Cardiac muscle cell (in vitro differentiated cells and primary cell): ENCODE measurements around the gene CDC14A. TPM values are rescaled to one million over a fixed set of nuclear protein-coding genes. Genes with fewer than 3 reads are reported as not detected.

ENCODE experiments used
- DNase-seq, 2 donors: peaks; one replicate each; pipeline versions ENCODE4 v3.0.0 to v3.0.0-alpha.2; 2010 to 2017; ENCODE audit warnings: low read depth in 1 of 2, low spot score in 1 of 2
- H3K27ac ChIP-seq: fragments of 200-600 bp; sonication (generic); 2 replicates; pipeline ENCODE4 v1.5.1; 2016
- H3K27me3 ChIP-seq: fragments of 200-600 bp; sonication (generic); 2 replicates; pipeline ENCODE4 v1.6.0; 2016; ENCODE audit warnings: control low read depth
- H3K36me3 ChIP-seq: fragments of 200-600 bp; sonication (generic); 2 replicates; pipeline ENCODE4 v1.5.1; 2016; ENCODE audit warnings: control low read depth
- H3K4me1 ChIP-seq: fragments of 200-600 bp; sonication (generic); 2 replicates; pipeline ENCODE4 v1.8.1; 2017; ENCODE audit warnings: low read depth, mild to moderate bottlenecking, mixed run types
- H3K4me3 ChIP-seq: fragments of 200-600 bp; sonication (generic); 2 replicates; pipeline ENCODE4 v1.5.1; 2016; ENCODE audit warnings: mild to moderate bottlenecking
- H3K9me3 ChIP-seq: fragments of 200-600 bp; sonication (generic); 2 replicates; pipeline ENCODE4 v1.5.1; 2017; ENCODE audit warnings: low read depth, mild to moderate bottlenecking, control low read depth
- polyA plus RNA-seq: library from polyadenylated mRNA; unstranded; fragments of >200 nt; fragmentation: Nextera tagmentation; extraction: Ambion mirVana; gene quantifications from 2 replicates; pipeline ENCODE4 v1.2.1, GENCODE V29; 2016
- total RNA-seq: library from RNA; depleted of rRNA; stranded (reverse); fragments of >200 nt; gene quantifications from 2 replicates; pipeline ENCODE4 v1.2.3, GENCODE V29; 2016
- TF ChIP-seq, protein P1 (sequence below): IDR thresholded peaks from 2 replicates; pipeline ENCODE4 v1.5.1; 2012; ENCODE audit warnings: low read depth, mild to moderate bottlenecking, low read length

Gene CDC14A
- total and polyA plus RNA-seq, 2 experiments from 2014 or later, result 9.6 to 16.9 TPM

DNA sequence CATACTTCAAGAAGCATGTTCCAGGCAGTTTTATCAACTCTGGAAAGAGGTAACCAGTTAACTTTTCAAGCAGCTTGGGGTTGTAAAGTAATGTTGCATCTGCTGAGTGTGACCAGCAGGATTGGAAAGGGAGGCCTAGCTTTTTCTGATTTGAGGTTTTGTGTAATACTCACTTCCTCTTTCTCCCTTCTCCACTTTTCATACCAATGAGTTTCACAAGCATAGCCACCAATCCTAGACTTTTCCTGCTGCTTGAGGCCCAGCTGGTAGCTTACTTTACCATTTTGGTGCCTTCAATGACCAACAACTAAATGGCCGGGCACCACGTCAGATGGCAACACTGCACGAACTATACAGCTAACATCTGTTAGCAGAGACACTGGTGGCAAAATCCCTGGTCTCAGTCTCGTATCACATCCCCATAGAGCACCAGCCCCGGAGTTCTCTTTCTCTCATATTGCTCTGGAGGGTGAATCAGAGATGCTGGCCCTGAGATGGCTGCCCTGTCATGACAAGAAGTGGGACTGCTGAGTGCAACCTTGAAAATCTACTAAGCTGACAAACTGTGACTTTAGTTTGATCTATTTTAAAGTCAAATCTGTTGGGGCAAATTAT lies 170.8 kb downstream of the CDC14A start:
- Histone ChIP-seq H3K4me1 (no peaks in the 10 kb centered on the region), H3K9me3 (no peaks in the 10 kb centered on the region), H3K4me3 (no peak overlapping the region), H3K27me3 (no peaks in the 10 kb centered on the region), H3K36me3 (no peaks in the 10 kb centered on the region), H3K27ac (no peak overlapping the region)
- TF ChIP-seq, protein P1, sequence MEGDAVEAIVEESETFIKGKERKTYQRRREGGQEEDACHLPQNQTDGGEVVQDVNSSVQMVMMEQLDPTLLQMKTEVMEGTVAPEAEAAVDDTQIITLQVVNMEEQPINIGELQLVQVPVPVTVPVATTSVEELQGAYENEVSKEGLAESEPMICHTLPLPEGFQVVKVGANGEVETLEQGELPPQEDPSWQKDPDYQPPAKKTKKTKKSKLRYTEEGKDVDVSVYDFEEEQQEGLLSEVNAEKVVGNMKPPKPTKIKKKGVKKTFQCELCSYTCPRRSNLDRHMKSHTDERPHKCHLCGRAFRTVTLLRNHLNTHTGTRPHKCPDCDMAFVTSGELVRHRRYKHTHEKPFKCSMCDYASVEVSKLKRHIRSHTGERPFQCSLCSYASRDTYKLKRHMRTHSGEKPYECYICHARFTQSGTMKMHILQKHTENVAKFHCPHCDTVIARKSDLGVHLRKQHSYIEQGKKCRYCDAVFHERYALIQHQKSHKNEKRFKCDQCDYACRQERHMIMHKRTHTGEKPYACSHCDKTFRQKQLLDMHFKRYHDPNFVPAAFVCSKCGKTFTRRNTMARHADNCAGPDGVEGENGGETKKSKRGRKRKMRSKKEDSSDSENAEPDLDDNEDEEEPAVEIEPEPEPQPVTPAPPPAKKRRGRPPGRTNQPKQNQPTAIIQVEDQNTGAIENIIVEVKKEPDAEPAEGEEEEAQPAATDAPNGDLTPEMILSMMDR, result no peak
- DNase-seq, result peak in 1 of 2 donors; percentile 54

DNA sequence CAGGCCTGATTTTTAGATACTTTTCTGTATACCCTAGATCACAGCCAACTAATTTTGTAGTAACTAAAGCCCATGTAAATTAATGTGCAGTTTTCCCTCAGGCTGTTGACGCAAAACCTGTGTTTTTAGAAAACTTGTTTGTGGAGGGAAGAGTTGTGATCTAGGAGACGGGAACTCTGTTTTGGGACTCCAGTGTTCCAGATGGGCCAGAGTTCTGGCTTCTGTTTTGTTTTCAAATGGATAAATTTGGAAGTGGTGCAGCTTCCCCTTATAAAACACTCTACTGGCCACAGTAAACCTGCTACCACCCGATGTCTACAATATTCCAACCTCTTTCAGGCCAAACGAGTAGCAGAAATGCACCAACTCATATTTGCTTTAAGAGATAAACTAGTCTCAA lies 172.0 kb downstream of the CDC14A start:
- Histone ChIP-seq H3K4me1 (no peaks in the 10 kb centered on the region), H3K4me3 (no peak overlapping the region), H3K36me3 (no peaks in the 10 kb centered on the region), H3K9me3 (no peaks in the 10 kb centered on the region), H3K27ac (no peak overlapping the region), H3K27me3 (no peaks in the 10 kb centered on the region)
- TF ChIP-seq, protein P1, result no peak
- DNase-seq, result no peak

DNA sequence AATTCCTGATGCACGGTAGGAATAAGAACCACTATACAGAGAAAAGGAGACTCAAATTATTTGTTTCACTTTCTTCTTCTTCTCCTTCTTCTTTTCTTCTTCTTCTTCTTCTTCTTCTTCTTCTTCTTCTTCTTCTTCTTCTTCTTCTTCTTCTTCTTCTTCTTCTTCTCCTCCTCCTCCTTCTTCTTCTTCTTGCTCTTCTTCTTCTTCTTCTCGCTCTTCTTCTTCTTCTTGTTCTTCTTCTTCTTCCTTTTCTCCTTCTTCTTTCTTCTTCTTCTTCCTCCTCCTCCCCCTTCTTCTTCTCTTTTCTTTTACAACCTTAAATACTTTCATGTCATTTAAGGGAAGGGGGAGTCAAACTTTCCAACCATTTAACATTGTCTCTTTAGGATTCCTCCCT lies 174.6 kb downstream of the CDC14A start:
- no peak overlapping the region for H3K4me3 ChIP-seq
- H3K36me3 ChIP-seq, result no peaks in the 10 kb centered on the region
- no peak for DNase-seq
- H3K9me3 ChIP-seq, result no peaks in the 10 kb centered on the region
- no peaks in the 10 kb centered on the region for H3K27me3 ChIP-seq
- TF ChIP-seq, protein P1, result no peak
- H3K27ac ChIP-seq, result no peak overlapping the region
- no peaks in the 10 kb centered on the region for H3K4me1 ChIP-seq

DNA sequence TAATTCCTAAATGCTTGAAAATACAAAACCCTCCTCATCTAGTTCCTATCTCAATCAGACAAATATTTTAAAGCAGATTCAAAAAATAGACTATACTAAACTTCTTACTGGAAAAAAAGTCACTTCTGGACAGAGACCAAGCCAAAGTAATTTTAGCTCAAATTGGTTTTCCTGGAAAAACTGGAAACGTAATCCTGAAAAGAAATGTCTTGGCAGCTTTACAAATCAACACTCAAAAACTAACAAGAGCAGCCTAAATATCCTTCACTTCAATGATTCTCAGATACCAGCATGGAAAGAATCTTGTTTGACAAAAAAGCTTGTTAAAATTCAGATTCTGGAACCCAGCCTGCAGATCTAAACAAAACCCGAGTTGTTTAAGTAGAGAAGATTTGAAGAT lies 176.6 kb downstream of the CDC14A start:
- H3K9me3 ChIP-seq, result no peaks in the 10 kb centered on the region
- no peak overlapping the region for H3K27ac ChIP-seq
- no peaks in the 10 kb centered on the region for H3K27me3 ChIP-seq
- TF ChIP-seq, protein P1, result no peak
- no peaks in the 10 kb centered on the region for H3K36me3 ChIP-seq
- peak in 1 of 2 donors; percentile 89 for DNase-seq
- H3K4me3 ChIP-seq, result no peak overlapping the region
- H3K4me1 ChIP-seq, result no peaks in the 10 kb centered on the region

DNA sequence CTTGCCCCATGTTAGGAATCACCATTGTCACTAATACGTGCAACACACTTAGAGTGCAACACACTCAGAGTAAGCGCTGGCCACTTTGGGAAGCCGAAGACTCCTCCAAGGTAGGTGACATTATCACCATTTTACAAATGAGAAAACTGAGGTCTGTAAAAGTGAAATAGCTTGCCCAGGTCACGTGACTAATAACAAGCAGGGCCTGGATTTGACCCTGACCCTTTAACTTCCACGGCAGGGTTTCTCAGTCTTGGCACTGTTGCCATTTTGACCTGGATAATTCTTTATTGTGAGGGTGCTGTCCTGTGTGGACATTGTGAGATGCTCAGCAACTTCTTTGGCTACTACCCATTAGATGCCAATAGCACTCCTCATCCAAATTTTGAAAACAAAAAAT lies 177.8 kb downstream of the CDC14A start:
- H3K36me3 ChIP-seq, result no peaks in the 10 kb centered on the region
- no peaks in the 10 kb centered on the region for H3K9me3 ChIP-seq
- no peak for DNase-seq
- H3K4me3 ChIP-seq, result no peak overlapping the region
- H3K27me3 ChIP-seq, result peaks cover 4% of the 10 kb centered on the region
- no peaks in the 10 kb centered on the region for H3K4me1 ChIP-seq
- TF ChIP-seq, protein P1, result no peak
- H3K27ac ChIP-seq, result no peak overlapping the region
